Adrenal gland (tissue), 5 donors: Measurements from ENCODE around the gene ANKRD17.

Source experiments
- CTCF ChIP-seq, 6 experiments: fragments of 450-650 bp in 4 of 6; fragments of 200-600 bp in 2 of 6; sonication (generic) in 1 of 6; IDR thresholded peaks; 1 replicate in 5 of 6; 2 replicates in 1 of 6; pipeline versions ENCODE4 v1.5.1 to v1.8.0; 2016 to 2021; ENCODE audit warnings: antibody characterized with exemption in 6 of 6, mild to moderate bottlenecking in 2 of 6, moderate library complexity in 1 of 6
- POLR2A ChIP-seq, 2 donors: fragments of 450-650 bp; IDR thresholded peaks; one replicate each; pipeline ENCODE4 v1.6.1; 2017; ENCODE audit warnings: antibody characterized with exemption in 2 of 2, mild to moderate bottlenecking in 2 of 2, moderate library complexity in 1 of 2
- donor health status: DM: no; HTN: no; CAD: no.

- TF ChIP-seq CTCF (IDR thresholded peaks at IDR 0.05) = no peak
- no peak for TF ChIP-seq POLR2A (IDR thresholded peaks at IDR 0.05)
Observed at GRCh38 chr4:73257651-73258435, 755 bp downstream of the ANKRD17 start.
